CD4-positive, CD25-positive, alpha-beta regulatory T cell (primary cell): ENCODE data around the gene SRGAP1. TPM values are rescaled to one million over a fixed set of nuclear protein-coding genes. Genes with fewer than 3 reads are reported as not detected.

Source experiments
- ATAC-seq, 2 donors: fragments of 150-1000 bp; cut with Tn5 transposase; one replicate each; pipeline ENCODE4 v1.10.0; 2021; ENCODE audit warnings: low read depth in 2 of 2, moderate number of reproducible peaks in 2 of 2, moderate library complexity in 1 of 2
- DNase-seq, 3 donors: peaks; one replicate each; pipeline versions ENCODE4 v3.0.0 to v3.0.0-alpha.2; 2012 to 2022; ENCODE audit warnings: mixed read lengths in 1 of 3
- H3K27ac ChIP-seq: one replicate; pipeline ENCODE4 v1.7.0; 2013; ENCODE audit warnings: mild to moderate bottlenecking, low read length; ENCODE audit not compliant: insufficient read depth, poor library complexity, severe bottlenecking
- H3K27me3 ChIP-seq: one replicate; pipeline ENCODE4 v1.7.0; 2013; ENCODE audit warnings: low read length; ENCODE audit not compliant: control insufficient read depth, insufficient read depth
- H3K36me3 ChIP-seq: one replicate; pipeline ENCODE4 v1.7.0; 2013; ENCODE audit warnings: mild to moderate bottlenecking, low read length, moderate library complexity; ENCODE audit not compliant: control insufficient read depth, insufficient read depth
- H3K4me1 ChIP-seq: 2 replicates; pipeline ENCODE4 v1.7.0; 2013; ENCODE audit warnings: mild to moderate bottlenecking, low read length; ENCODE audit not compliant: insufficient read depth, control insufficient read depth, poor library complexity, severe bottlenecking
- H3K4me3 ChIP-seq: one replicate; pipeline ENCODE4 v1.7.0; 2013; ENCODE audit warnings: low read depth, mild to moderate bottlenecking, low read length, moderate library complexity
- H3K9me3 ChIP-seq, 2 experiments: 1 replicate in 1 of 2; 2 replicates in 1 of 2; pipeline ENCODE4 v1.7.0; 2013; ENCODE audit warnings: low read length in 2 of 2, mild to moderate bottlenecking in 1 of 2, moderate library complexity in 1 of 2; ENCODE audit not compliant: control insufficient read depth in 2 of 2
- H3K27ac Mint-ChIP-seq, 3 donors: one replicate each; pipeline ENCODE4 v1.8.0; 2020 to 2022; ENCODE audit warnings: mild to moderate bottlenecking in 3 of 3, mixed read lengths in 3 of 3, moderate library complexity in 2 of 3
- H3K27me3 Mint-ChIP-seq: one replicate; pipeline ENCODE4 v1.8.0; 2022; ENCODE audit warnings: mild to moderate bottlenecking, mixed read lengths
- H3K36me3 Mint-ChIP-seq: one replicate; pipeline ENCODE4 v1.8.0; 2020; ENCODE audit warnings: mixed read lengths
- H3K4me1 Mint-ChIP-seq, 4 donors: one replicate each; pipeline ENCODE4 v1.8.0; 2020 to 2022; ENCODE audit warnings: mixed read lengths in 4 of 4, mild to moderate bottlenecking in 1 of 4
- H3K4me3 Mint-ChIP-seq, 4 donors: one replicate each; pipeline ENCODE4 v1.8.0; 2020 to 2022; ENCODE audit warnings: mild to moderate bottlenecking in 4 of 4, mixed read lengths in 4 of 4, moderate library complexity in 3 of 4
- H3K9me3 Mint-ChIP-seq, 7 donors: one replicate each; pipeline ENCODE4 v1.8.0; 2020 to 2022; ENCODE audit warnings: mixed read lengths in 7 of 7, mild to moderate bottlenecking in 3 of 7, moderate library complexity in 2 of 7
- polyA plus RNA-seq, 4 donors: library from polyadenylated mRNA; unstranded; fragments of 300-500 nt; fragmentation: Illumina TruSeq; gene quantifications; one replicate each; pipeline ENCODE4 v1.2.3, GENCODE V29; 2021
- total RNA-seq: library from RNA; stranded (reverse); gene quantifications from one replicate; pipeline ENCODE4 v1.2.3, GENCODE V29; 2022

SRGAP1 gene
- total and polyA plus RNA-seq, 5 donors from 2014 or later = 0.01 to 0.07 (median 0.02) TPM; not detected in 1

DNA sequence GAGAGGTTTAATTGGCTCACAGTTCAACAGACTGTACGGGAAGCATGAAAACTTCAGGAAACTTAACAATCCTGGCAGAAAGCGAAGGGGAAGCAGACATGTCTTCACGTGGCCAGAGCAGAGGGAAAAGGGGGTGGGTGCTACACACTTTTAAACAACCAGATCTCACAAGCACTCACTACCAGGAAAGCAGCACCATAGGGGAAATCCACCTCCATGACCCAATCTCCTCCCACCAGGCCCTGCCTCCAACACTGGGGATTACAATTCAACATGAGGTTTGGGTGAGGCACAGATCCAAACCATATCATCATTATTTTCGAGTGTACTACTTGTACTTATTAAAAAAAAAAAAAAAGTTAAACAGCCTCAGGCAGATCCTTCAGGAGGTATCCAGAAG is 34.9 kb upstream of the SRGAP1 start:
- Mint-ChIP-seq H3K9me3 (no peaks in the 10 kb centered on the region), H3K4me1 (peaks cover 0 to 7% (median 3%) of the 10 kb centered on the region in 4 donors), H3K4me3 (no peak overlapping the region), H3K36me3 (peaks cover 7% of the 10 kb centered on the region), H3K27me3 (no peaks in the 10 kb centered on the region), H3K27ac (peak overlapping the region in 1 of 3 donors; percentile 50)
- ATAC-seq (no peak), DNase-seq (no peak)
- Histone ChIP-seq H3K27ac (no peak overlapping the region), H3K4me1 (peaks cover 6% of the 10 kb centered on the region), H3K27me3 (no peaks in the 10 kb centered on the region), H3K36me3 (peaks cover 10% of the 10 kb centered on the region), H3K9me3 (no peaks in the 10 kb centered on the region), H3K4me3 (no peak overlapping the region)

DNA sequence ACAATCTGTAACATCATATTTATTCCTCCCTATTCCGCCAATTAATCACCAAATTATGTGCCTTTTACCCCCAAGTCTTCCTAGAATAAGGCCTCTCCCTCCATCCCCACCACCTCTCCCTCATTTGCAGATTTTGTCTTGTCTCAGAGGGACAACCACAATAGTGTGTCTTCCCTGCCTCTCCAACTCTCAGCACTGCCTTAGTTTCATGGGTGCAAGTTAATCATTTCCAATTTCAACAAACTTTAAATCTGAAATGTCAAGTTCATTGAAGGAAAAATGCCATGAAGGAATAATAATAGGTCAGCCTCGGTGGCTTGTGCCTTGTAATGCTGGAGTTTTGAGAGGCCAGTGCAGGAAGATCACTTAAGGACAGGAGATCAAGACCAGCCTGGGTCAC is 33.2 kb upstream of the SRGAP1 start:
- Histone ChIP-seq H3K36me3 (peaks cover 7% of the 10 kb centered on the region), H3K4me3 (no peak overlapping the region), H3K27ac (no peak overlapping the region), H3K4me1 (peaks cover 12% of the 10 kb centered on the region), H3K27me3 (no peaks in the 10 kb centered on the region), H3K9me3 (no peaks in the 10 kb centered on the region)
- DNase-seq (no peak), ATAC-seq (no peak)
- Mint-ChIP-seq H3K27ac (peak overlapping the region in 1 of 3 donors; percentile 42), H3K9me3 (no peaks in the 10 kb centered on the region), H3K4me3 (no peak overlapping the region), H3K4me1 (peaks cover 0 to 17% (median 13%) of the 10 kb centered on the region in 4 donors), H3K36me3 (no peaks in the 10 kb centered on the region), H3K27me3 (peaks cover 4% of the 10 kb centered on the region)

DNA sequence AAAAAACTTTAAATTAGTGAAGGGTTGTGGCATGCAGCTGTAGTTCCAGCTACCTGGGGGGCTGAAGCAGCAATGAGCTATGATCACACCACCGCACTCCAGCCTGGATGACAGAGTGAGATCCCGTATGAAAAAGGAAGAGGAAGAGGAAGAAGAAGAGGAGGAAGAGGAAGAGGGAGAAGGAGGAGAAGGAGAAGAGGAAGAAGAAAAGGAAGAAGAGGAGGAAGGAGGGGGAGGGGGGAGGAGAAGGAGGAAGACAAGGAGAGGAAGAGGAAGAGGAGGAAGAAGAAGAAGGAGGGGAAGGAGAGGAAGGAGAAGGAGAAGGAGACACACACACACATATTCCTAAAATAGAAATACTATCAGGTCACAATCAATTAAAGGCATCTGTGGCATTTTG is 32.7 kb upstream of the SRGAP1 start:
- DNase-seq (no peak), ATAC-seq (no peak)
- Mint-ChIP-seq H3K27me3 (peaks cover 4% of the 10 kb centered on the region), H3K4me1 (peaks cover 0 to 17% (median 14%) of the 10 kb centered on the region in 4 donors), H3K4me3 (no peak overlapping the region), H3K9me3 (no peaks in the 10 kb centered on the region), H3K36me3 (no peaks in the 10 kb centered on the region), H3K27ac (no peak overlapping the region)
- no peaks in the 10 kb centered on the region for H3K27me3 ChIP-seq
- H3K9me3 ChIP-seq = no peaks in the 10 kb centered on the region
- H3K36me3 ChIP-seq = peaks cover 7% of the 10 kb centered on the region
- H3K4me1 ChIP-seq = peaks cover 12% of the 10 kb centered on the region
- no peak overlapping the region for H3K4me3 ChIP-seq
- H3K27ac ChIP-seq = no peak overlapping the region

DNA sequence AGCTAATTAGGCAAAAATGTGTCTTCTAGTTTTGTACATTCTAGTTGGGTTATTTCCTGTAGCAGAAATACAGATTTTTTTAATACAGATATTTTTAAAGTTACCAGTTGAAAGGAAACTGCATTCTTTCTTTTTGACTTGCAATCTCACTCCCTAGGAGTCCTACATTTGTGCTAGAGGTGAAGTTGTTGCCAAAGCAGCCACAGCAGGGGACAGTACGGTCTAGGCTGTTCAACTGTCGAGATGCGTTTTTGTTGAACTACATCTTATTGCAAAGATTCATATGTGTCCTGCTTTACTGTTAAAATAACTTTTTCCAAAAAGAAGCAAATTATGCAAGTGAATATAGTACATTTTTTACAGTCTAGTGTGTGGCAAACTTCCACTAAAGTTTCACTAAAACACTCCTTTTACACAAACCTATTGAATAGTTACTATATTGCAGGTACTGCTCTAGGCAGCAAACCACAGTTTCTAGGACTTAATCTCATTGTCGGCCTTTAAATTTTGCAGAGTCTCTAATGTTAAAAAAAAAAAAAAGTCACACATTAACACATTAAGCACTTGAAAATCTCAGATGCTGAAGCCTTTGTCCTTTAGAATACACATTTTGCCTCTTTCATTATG is 30.2 kb upstream of the SRGAP1 start:
- peak overlapping the region in 2 of 4 donors; percentile 33 to 60 for H3K4me3 Mint-ChIP-seq
- peaks cover 4% of the 10 kb centered on the region for H3K27me3 Mint-ChIP-seq
- H3K27ac Mint-ChIP-seq = no peak overlapping the region
- Histone ChIP-seq H3K27me3 (no peaks in the 10 kb centered on the region), H3K27ac (no peak overlapping the region), H3K4me3 (peak overlapping the region; percentile 42), H3K4me1 (peaks cover 12% of the 10 kb centered on the region), H3K36me3 (no peaks in the 10 kb centered on the region), H3K9me3 (no peaks in the 10 kb centered on the region)
- H3K36me3 Mint-ChIP-seq = no peaks in the 10 kb centered on the region
- ATAC-seq (no peak), DNase-seq (no peak)
- H3K4me1 Mint-ChIP-seq = peaks cover 0 to 17% (median 15%) of the 10 kb centered on the region in 4 donors
- peaks cover 0 to 8% (median 0%) of the 10 kb centered on the region in 7 donors for H3K9me3 Mint-ChIP-seq

DNA sequence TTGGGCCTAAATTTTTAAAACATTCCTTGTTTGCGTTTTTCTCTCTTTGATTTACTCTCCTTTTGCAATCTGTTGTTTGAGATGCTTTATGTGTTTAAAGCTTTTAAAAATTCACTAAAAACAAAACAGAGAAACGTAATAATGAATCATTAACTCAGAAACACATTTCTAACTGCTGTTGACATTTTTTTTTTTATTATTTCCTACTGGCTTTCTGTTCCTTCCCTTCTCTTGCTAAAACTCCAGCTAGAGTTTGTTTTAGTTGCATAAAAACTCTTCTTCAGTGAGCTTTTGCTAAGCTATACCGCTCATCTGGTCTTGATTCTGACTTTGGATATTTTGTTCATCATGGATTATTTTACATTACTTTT is 29.0 kb upstream of the SRGAP1 start:
- Mint-ChIP-seq H3K4me3 (peak overlapping the region in 1 of 4 donors; percentile 48), H3K9me3 (peaks cover 0 to 20% (median 0%) of the 10 kb centered on the region in 7 donors), H3K4me1 (peaks cover 0 to 17% (median 15%) of the 10 kb centered on the region in 4 donors), H3K27ac (peak overlapping the region in 2 of 3 donors; percentile 0), H3K27me3 (peaks cover 4% of the 10 kb centered on the region), H3K36me3 (no peaks in the 10 kb centered on the region)
- no peak for DNase-seq
- Histone ChIP-seq H3K9me3 (peaks cover 0 to 2% of the 10 kb centered on the region in 2 experiments), H3K4me3 (no peak overlapping the region), H3K27ac (no peak overlapping the region), H3K27me3 (no peaks in the 10 kb centered on the region), H3K36me3 (no peaks in the 10 kb centered on the region), H3K4me1 (peaks cover 12% of the 10 kb centered on the region)
- no peak for ATAC-seq

DNA sequence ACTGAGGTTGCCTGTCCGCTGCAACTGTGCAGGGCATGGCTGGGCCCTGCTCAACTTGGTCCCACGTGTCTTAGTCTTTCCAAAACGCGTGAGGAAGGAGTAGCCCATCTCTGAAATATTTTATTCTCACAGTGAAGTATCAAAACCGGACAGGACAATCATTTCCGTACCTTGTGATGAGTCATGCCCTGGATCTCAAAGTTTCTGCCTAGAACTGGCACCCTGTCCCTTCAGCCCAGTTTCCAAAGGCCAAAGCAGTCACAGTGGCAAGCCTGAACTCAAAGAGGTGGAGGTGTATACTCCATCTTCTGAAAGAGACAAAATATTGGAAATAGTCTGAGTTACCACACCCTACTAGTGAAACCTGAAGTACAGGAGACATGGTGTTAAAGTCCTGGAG is 28.5 kb upstream of the SRGAP1 start:
- H3K4me3 Mint-ChIP-seq = peak overlapping the region in 1 of 4 donors; percentile 10
- peaks cover 0 to 17% (median 15%) of the 10 kb centered on the region in 4 donors for H3K4me1 Mint-ChIP-seq
- Histone ChIP-seq H3K9me3 (peaks cover 0 to 2% of the 10 kb centered on the region in 2 experiments), H3K4me3 (no peak overlapping the region), H3K4me1 (peaks cover 12% of the 10 kb centered on the region), H3K27me3 (no peaks in the 10 kb centered on the region), H3K27ac (no peak overlapping the region), H3K36me3 (no peaks in the 10 kb centered on the region)
- H3K27ac Mint-ChIP-seq = no peak overlapping the region
- ATAC-seq (no peak), DNase-seq (no peak)
- H3K27me3 Mint-ChIP-seq = peaks cover 4% of the 10 kb centered on the region
- no peaks in the 10 kb centered on the region for H3K36me3 Mint-ChIP-seq
- peaks cover 0 to 20% (median 0%) of the 10 kb centered on the region in 7 donors for H3K9me3 Mint-ChIP-seq

DNA sequence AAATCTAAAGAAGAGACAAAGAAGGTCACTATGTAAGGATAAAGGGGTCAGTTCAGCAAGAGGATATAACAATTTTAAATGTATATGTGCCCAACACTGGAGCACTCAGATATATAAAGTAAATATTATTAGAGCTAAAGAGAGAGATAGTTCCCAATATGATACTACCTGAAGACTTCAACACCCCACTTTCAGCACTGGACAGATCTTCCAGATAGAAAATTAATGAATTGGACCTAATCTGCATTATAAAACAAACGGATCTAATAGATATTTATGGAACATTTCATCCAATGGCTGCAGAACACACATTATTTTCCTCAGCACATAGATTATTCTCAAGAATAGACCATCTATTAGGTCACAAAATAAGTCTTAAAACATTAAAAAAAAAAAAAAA is 24.1 kb upstream of the SRGAP1 start:
- H3K27me3 Mint-ChIP-seq = peaks cover 20% of the 10 kb centered on the region
- no peak overlapping the region for H3K4me3 Mint-ChIP-seq
- Histone ChIP-seq H3K27me3 (peaks cover 6% of the 10 kb centered on the region), H3K9me3 (peaks cover 0 to 2% of the 10 kb centered on the region in 2 experiments), H3K36me3 (no peaks in the 10 kb centered on the region), H3K27ac (no peak overlapping the region), H3K4me3 (no peak overlapping the region), H3K4me1 (no peaks in the 10 kb centered on the region)
- H3K9me3 Mint-ChIP-seq = peaks cover 0 to 20% (median 2%) of the 10 kb centered on the region in 7 donors
- no peak overlapping the region for H3K27ac Mint-ChIP-seq
- no peaks in the 10 kb centered on the region for H3K36me3 Mint-ChIP-seq
- peaks cover 0 to 12% (median 7%) of the 10 kb centered on the region in 4 donors for H3K4me1 Mint-ChIP-seq
- DNase-seq = no peak
- ATAC-seq = no peak

DNA sequence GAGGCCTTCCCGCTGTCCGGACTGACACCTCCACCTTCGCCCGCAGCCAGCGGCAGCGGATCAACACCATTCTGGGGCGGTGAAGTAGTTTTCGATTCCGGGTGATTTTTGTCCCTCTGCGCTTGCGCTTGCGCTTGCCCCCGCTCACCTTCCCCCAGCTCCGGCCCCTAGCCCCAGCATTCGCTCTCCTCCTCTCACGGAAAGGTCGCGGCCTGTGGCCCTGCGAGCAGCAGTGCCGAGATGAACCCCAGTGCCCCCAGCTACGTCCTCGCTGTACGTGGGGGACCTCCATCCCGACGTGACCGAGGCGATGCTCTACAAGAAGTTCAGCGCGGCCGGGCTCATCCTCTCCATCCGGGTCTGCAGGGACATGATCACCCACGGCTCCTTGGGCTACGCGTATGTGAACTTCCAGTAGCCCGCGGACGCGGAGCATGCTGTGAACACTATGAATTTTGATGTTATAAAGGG is 22.7 kb upstream of the SRGAP1 start:
- Histone ChIP-seq H3K4me3 (no peak overlapping the region), H3K4me1 (no peaks in the 10 kb centered on the region), H3K9me3 (peaks cover 0 to 2% of the 10 kb centered on the region in 2 experiments), H3K36me3 (no peaks in the 10 kb centered on the region), H3K27me3 (peaks cover 6% of the 10 kb centered on the region), H3K27ac (no peak overlapping the region)
- no peak for ATAC-seq
- Mint-ChIP-seq H3K36me3 (no peaks in the 10 kb centered on the region), H3K4me1 (peaks cover 0 to 9% (median 0%) of the 10 kb centered on the region in 4 donors), H3K4me3 (peak overlapping the region in 3 of 4 donors; percentile 68 to 82 (median 72)), H3K9me3 (peaks cover 0 to 20% (median 2%) of the 10 kb centered on the region in 7 donors), H3K27ac (no peak overlapping the region), H3K27me3 (peaks cover 18% of the 10 kb centered on the region)
- no peak for DNase-seq
